ENCODE measurements around the gene SNAI3.

- no peak for TF ChIP-seq CTCF (IDR thresholded peaks at IDR 0.05)
- TF ChIP-seq POLR2A (IDR thresholded peaks at IDR 0.05) = no peak
These were observed 55.9 kb downstream of the SNAI3 start for GRCh38 chr16:88630433-88630832.
